ENCODE results near the gene PMEPA1. TPM values are rescaled to one million over a fixed set of nuclear protein-coding genes. Genes with fewer than 3 reads are reported as not detected.

Gene PMEPA1
- total and polyA plus RNA-seq, 10 of the 15 experiments (the other 5 are each of a cell fraction or from before 2014, with no cell fraction given) = 0.02 to 0.10 (median 0.04) TPM; not detected in 3

- WGBS (ENCODE audit: insufficient coverage, insufficient replicate concordance, low lambda C conversion rate, missing lambda C conversion rate) = 2% methylated on average over 19 of the region's 19 CpGs
- H3K9ac ChIP-seq (ENCODE audit: control insufficient read depth, insufficient read depth, low read length) = peak overlapping the region; percentile 54
- DNase-seq (ENCODE audit: low read depth, low spot score) = peak; percentile 93
- peak; percentile 93 for TF ChIP-seq JUND (IDR thresholded peaks at IDR 0.05; ENCODE audit: low read depth, low read length)
- TF ChIP-seq ZNF217 (IDR thresholded peaks at IDR 0.05) = peak; percentile 88; the same call in 1 of the 2 replicates
- TF ChIP-seq ETV6 (conservative IDR thresholded peaks at IDR 0.05 in 1 of 2, IDR thresholded peaks at IDR 0.05 in 1 of 2; ENCODE audit: borderline replicate concordance in 1 of 2, low read depth in 1 of 2) = peak in 1 of 2 experiments; percentile 94; a peak in 2 of 4 replicates
- TF ChIP-seq ZNF592 (IDR thresholded peaks at IDR 0.05) = no peak
- TF ChIP-seq SKIL (IDR thresholded peaks at IDR 0.05; ENCODE audit: low read depth, poor library complexity, severe bottlenecking) = peak; percentile 94
- peak; percentile 96 for TF ChIP-seq JUNB (IDR thresholded peaks at IDR 0.05)
- peak in 1 of 2 experiments; percentile 80; a peak in 2 of 4 replicates for TF ChIP-seq CEBPB (IDR thresholded peaks at IDR 0.05; ENCODE audit: borderline replicate concordance in 1 of 2, low read depth in 2 of 2, low read length in 2 of 2)
- TF ChIP-seq SIN3A (IDR thresholded peaks at IDR 0.05; ENCODE audit: low read depth, low read length) = no peak
- TF ChIP-seq NFYB (IDR thresholded peaks at IDR 0.05; ENCODE audit: insufficient read depth, low read depth, low read length) = 0 out of 2 replicates have a peak, but pooled peaks have one; percentile 33
- TF ChIP-seq SMAD5 (IDR thresholded peaks at IDR 0.05; ENCODE audit: low read depth) = no peak
- TF ChIP-seq RAD51 (IDR thresholded peaks at IDR 0.05) = no peak
- peak; percentile 96 for TF ChIP-seq EED (IDR thresholded peaks at IDR 0.05; ENCODE audit: low read depth)
- TF ChIP-seq RELB (IDR thresholded peaks at IDR 0.05; ENCODE audit: low read depth) = peak; percentile 82
Measured at GRCh38 chr20:57619051-57619831, 90.6 kb downstream of the PMEPA1 start.

More at GRCh38 chr20:57619051-57619831, 90.6 kb downstream of the PMEPA1 start:
- in situ Hi-C loops (cut with MboI) = loop anchor here (10.0 kb wide), 2 partner anchors 776 to 836 kb away; no protein-coding TSS in a partner anchor
- FAIRE-seq (peak; percentile 99), ATAC-seq (peak; percentile 80)
- Histone ChIP-seq H3K36me3 (ENCODE audit: control insufficient read depth in 2 of 2, insufficient read depth in 2 of 2, low read length in 1 of 2) (no peaks in the 10 kb centered on the region; a peak in 1 of 4 replicates), H3K4me2 (ENCODE audit: control insufficient read depth, insufficient read depth) (peak overlapping the region; percentile 71), H4K20me1 (ENCODE audit: control insufficient read depth, insufficient read depth) (no peaks in the 10 kb centered on the region), H3K79me2 (ENCODE audit: control insufficient read depth, insufficient read depth, low read length) (no peaks in the 10 kb centered on the region), H3K4me1 (ENCODE audit: control insufficient read depth, insufficient read depth, low read length) (peaks cover 42% of the 10 kb centered on the region), H3K9me3 (replicated peaks; ENCODE audit: control insufficient read depth, insufficient read depth, low read length) (no peaks in the 10 kb centered on the region; the same call in 2 of the 3 replicates), H3K27me3 (replicated peaks in 1 of 2; ENCODE audit: control insufficient read depth in 2 of 2, insufficient read depth in 2 of 2, low read length in 1 of 2) (peaks cover 0 to 2% of the 10 kb centered on the region in 2 experiments; a peak in 1 of 4 replicates), H3K4me3 (peak overlapping the region; percentile 59; the same call in 1 of the 2 replicates), H3K27ac (ENCODE audit: control insufficient read depth, insufficient read depth) (peak overlapping the region; percentile 75), H2AFZ (ENCODE audit: control insufficient read depth, low read depth, low read length) (peak overlapping the region; percentile 46)
- intact Hi-C loops (cut with micrococcal nuclease; ENCODE audit: unreplicated experiment) = loop anchor here (1.0 to 5.0 kb wide), 2 partner anchors 62 to 222 kb away; no protein-coding TSS in a partner anchor
- ChIA-PET CTCF (interaction anchor here (0.9 to 5.9 kb wide), 13 partner anchors 9 to 561 kb away, joined by 3 to 32 read pairs (median 7); no protein-coding TSS in a partner anchor), RAD21 (ENCODE audit: unreplicated experiment) (interaction anchor here (0.5 to 2.8 kb wide), 16 partner anchors 11 to 468 kb away, joined by 3 to 25 read pairs (median 4); no protein-coding TSS in a partner anchor), POLR2A (interaction anchor here (0.8 to 2.5 kb wide), 7 partner anchors 9 to 229 kb away, joined by 3 to 8 read pairs (median 5); partner anchors contain the start of gene RBM38), SMC1A (ENCODE audit: uncharacterized antibody, unreplicated experiment) (interaction anchor here (0.6 to 2.8 kb wide), 12 partner anchors 12 to 616 kb away, joined by 3 to 11 read pairs (median 4); no protein-coding TSS in a partner anchor)
- TSS peak; percentile 70 for BruUV-seq (replicated peaks)
